ENCODE results near the gene PGAP2. TPM values are rescaled to one million over a fixed set of nuclear protein-coding genes. Genes with fewer than 3 reads are reported as not detected.

PGAP2 gene
- total and polyA plus RNA-seq, 2 donors = 10.5 to 24.0 TPM

DNA sequence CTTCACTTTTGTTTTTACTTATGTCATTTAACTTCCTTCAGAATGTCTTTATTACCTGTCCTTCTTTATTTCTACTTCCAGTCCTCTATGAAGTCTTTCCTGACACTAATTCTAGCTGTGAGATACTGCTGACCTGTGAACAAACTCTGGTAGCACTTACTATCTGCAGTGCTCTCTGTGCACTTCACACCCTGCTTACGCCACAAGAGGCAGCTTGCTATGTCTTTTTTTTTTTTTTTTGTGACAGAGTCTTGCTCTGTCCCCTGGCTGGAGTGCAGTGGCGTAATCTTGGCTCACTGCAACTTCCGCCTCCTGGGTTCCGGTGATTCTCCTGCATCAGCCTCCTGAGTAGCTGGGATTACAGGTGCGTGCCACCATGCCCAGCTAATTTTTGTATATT is 57.8 kb downstream of the PGAP2 start:
- no peaks in the 10 kb centered on the region for H3K27me3 ChIP-seq (ENCODE audit: control insufficient read depth in 2 of 2, insufficient read depth in 1 of 2, low read length in 1 of 2)
- H3K27ac ChIP-seq (ENCODE audit: low read depth in 1 of 2, low read length in 1 of 2) = peak overlapping the region in 1 of 2 donors; percentile 76
- peaks cover 39 to 70% of the 10 kb centered on the region in 2 donors for H3K4me1 ChIP-seq (ENCODE audit: control insufficient read depth in 2 of 2, insufficient read depth in 2 of 2, low read length in 2 of 2)
- peak in 1 of 9 donors; percentile 36 for DNase-seq (ENCODE audit: low read depth in 6 of 9, low spot score in 9 of 9)
- WGBS = 90% methylated on average over 5 of the region's 5 CpGs
- H3K9me3 ChIP-seq (ENCODE audit: control insufficient read depth in 2 of 2, insufficient read depth in 1 of 2, low read length in 1 of 2) = no peaks in the 10 kb centered on the region
- peaks cover 0 to 3% of the 10 kb centered on the region in 2 donors for H3K36me3 ChIP-seq (ENCODE audit: control insufficient read depth in 2 of 2, insufficient read depth in 2 of 2, low read length in 1 of 2)
- no peak overlapping the region for H3K4me3 ChIP-seq (ENCODE audit: low read length in 2 of 2)

DNA sequence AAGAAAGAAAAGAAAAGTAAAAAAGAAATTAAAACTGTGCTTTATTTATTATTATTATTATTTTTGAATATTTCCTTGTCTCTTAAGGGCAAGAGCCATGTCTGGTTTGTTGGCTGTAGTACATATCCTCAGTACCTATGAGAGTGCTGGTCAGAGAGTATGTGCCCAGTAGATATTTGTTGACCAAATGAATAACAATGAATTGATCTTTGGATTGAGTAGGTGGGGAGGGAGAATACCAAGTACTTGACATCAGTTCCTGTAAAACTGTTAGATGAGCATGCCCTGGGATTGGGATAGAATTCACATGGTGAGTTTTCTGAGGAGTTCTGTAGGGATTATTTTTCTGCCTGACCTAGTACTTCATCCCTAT is 58.5 kb downstream of the PGAP2 start:
- DNase-seq (ENCODE audit: low read depth in 6 of 9, low spot score in 9 of 9) = no peak
- peak overlapping the region; percentile 68 to 70 for H3K27ac ChIP-seq (ENCODE audit: low read depth in 1 of 2, low read length in 1 of 2)

DNA sequence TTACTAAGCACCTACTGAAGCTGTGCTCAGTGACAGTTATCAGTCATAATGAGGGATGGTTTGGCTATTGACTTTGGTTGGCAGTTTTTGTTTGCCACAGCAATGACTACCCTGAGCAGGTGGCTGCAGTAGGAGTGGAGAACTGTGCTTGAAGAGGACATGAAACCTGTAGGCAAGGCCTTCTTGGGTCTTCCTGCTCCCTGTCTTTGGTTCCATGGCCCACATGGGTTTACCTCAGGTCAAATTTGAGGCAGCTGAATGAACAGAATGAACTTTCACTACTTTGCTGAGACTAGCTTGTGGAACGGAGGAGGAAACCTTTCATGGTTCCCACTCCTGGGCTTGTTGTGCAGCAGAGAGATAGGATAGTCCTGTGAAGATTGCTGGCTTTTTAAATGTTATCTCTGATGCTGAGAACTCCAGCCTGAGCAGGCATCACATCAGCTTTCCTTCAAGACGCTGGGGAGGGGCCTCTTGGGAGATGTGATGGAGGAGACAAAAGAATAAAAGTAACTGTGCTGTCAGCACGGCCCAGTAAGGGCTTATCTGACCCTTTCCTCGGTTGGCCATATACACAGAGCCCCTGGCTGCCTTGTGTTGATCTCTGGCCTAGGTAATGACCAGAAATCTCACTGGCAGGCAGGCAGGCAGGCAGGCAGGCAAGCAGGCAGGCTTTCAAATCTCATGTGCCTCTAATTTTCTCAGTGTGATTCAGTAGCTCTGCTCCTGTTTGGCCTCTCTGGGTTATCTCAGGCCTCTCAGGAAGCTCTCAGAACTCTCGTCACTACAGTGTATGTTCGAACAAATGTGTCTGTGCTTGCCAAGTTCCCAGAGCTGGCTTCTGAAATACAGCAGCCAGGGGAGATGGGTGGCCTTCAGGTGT is 59.1 kb downstream of the PGAP2 start:
- Histone ChIP-seq H3K27ac (ENCODE audit: low read depth in 1 of 2, low read length in 1 of 2) (peak overlapping the region; percentile 68 to 70), H3K27me3 (ENCODE audit: control insufficient read depth in 2 of 2, insufficient read depth in 1 of 2, low read length in 1 of 2) (no peaks in the 10 kb centered on the region), H3K4me3 (ENCODE audit: low read length in 2 of 2) (no peak overlapping the region), H3K36me3 (ENCODE audit: control insufficient read depth in 2 of 2, insufficient read depth in 2 of 2, low read length in 1 of 2) (peaks cover 0 to 3% of the 10 kb centered on the region in 2 donors), H3K4me1 (ENCODE audit: control insufficient read depth in 2 of 2, insufficient read depth in 2 of 2, low read length in 2 of 2) (peaks cover 36 to 60% of the 10 kb centered on the region in 2 donors), H3K9me3 (ENCODE audit: control insufficient read depth in 2 of 2, insufficient read depth in 1 of 2, low read length in 1 of 2) (no peaks in the 10 kb centered on the region)
- WGBS = 70% methylated on average over 6 of the region's 6 CpGs
- peak in 1 of 9 donors; percentile 47 for DNase-seq (ENCODE audit: low read depth in 6 of 9, low spot score in 9 of 9)

More for the DNA sequence above, 58.5 kb downstream of the PGAP2 start:
- no peaks in the 10 kb centered on the region for H3K9me3 ChIP-seq (ENCODE audit: control insufficient read depth in 2 of 2, insufficient read depth in 1 of 2, low read length in 1 of 2)
- no peaks in the 10 kb centered on the region for H3K27me3 ChIP-seq (ENCODE audit: control insufficient read depth in 2 of 2, insufficient read depth in 1 of 2, low read length in 1 of 2)
- peaks cover 37 to 66% of the 10 kb centered on the region in 2 donors for H3K4me1 ChIP-seq (ENCODE audit: control insufficient read depth in 2 of 2, insufficient read depth in 2 of 2, low read length in 2 of 2)
- peaks cover 0 to 3% of the 10 kb centered on the region in 2 donors for H3K36me3 ChIP-seq (ENCODE audit: control insufficient read depth in 2 of 2, insufficient read depth in 2 of 2, low read length in 1 of 2)
- H3K4me3 ChIP-seq (ENCODE audit: low read length in 2 of 2) = no peak overlapping the region

DNA sequence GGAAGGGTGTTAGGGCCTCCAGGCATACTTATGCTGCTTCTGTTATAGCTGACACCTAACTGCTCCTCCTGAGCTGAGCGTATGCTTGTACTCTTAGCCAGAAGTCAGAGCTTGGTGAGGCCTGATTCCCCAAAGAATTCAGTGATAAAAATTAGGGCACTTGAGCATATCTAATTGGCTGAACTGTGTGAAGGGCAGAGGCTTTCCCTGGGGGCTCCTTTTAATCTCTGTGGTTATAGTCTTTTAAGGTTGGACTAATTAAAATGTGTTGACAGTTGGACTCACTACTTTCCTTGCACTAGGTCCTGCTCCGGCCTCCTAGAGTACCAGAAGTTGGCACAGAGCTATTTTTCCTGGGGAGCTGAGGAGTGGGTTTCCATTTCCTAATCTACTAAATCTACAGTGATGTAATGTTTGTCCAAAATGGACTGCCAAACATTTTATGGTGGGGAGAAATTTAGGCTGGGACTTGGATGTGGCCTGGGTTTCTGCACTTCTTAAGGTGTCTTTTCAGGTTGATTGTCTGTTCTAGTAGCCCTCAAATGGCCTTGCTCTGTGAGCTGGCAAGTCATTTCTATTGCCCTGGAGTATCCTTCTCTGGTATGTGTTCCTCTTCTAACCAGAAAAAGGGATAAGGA is 65.5 kb downstream of the PGAP2 start:
- no peak overlapping the region for H3K27ac ChIP-seq (ENCODE audit: low read depth in 1 of 2, low read length in 1 of 2)
- WGBS = 98% methylated on average over 2 of the region's 2 CpGs
- H3K27me3 ChIP-seq (ENCODE audit: control insufficient read depth in 2 of 2, insufficient read depth in 1 of 2, low read length in 1 of 2) = no peaks in the 10 kb centered on the region
- H3K9me3 ChIP-seq (ENCODE audit: control insufficient read depth in 2 of 2, insufficient read depth in 1 of 2, low read length in 1 of 2) = no peaks in the 10 kb centered on the region
- DNase-seq (ENCODE audit: low read depth in 6 of 9, low spot score in 9 of 9) = no peak
- H3K36me3 ChIP-seq (ENCODE audit: control insufficient read depth in 2 of 2, insufficient read depth in 2 of 2, low read length in 1 of 2) = peaks cover 7 to 8% of the 10 kb centered on the region in 2 donors
- H3K4me1 ChIP-seq (ENCODE audit: control insufficient read depth in 2 of 2, insufficient read depth in 2 of 2, low read length in 2 of 2) = peaks cover 9 to 27% of the 10 kb centered on the region in 2 donors
- H3K4me3 ChIP-seq (ENCODE audit: low read length in 2 of 2) = no peak overlapping the region

Other genes with a start within 250 kb of the PGAP2 start
- 0.09 TPM for gene ART5, start 166.6 kb upstream of the PGAP2 start, total RNA-seq
- gene ART5, start 166.6 kb upstream of the PGAP2 start, polyA plus RNA-seq = 0.39 TPM
- gene ART1, start 163.4 kb upstream of the PGAP2 start, total RNA-seq = not detected
- gene ART1, start 163.4 kb upstream of the PGAP2 start, polyA plus RNA-seq = 0.02 TPM
- 0.76 TPM for gene CHRNA10, start 137.2 kb upstream of the PGAP2 start, total RNA-seq
- 2.7 TPM for gene CHRNA10, start 137.2 kb upstream of the PGAP2 start, polyA plus RNA-seq
- gene NUP98, start 11.0 kb upstream of the PGAP2 start, total RNA-seq = 59.0 TPM
- gene NUP98, start 11.0 kb upstream of the PGAP2 start, polyA plus RNA-seq = 23.0 TPM
- gene RHOG, start 32.4 kb downstream of the PGAP2 start, total RNA-seq = 35.1 TPM
- 77.3 TPM for gene RHOG, start 32.4 kb downstream of the PGAP2 start, polyA plus RNA-seq
- gene STIM1, start 47.1 kb downstream of the PGAP2 start, total RNA-seq = 30.8 TPM
- gene STIM1, start 47.1 kb downstream of the PGAP2 start, polyA plus RNA-seq = 33.0 TPM

All from thymus (tissue), 11 donors.